ENCODE measurements around the gene EXOC4.

EXOC4 gene

DNA sequence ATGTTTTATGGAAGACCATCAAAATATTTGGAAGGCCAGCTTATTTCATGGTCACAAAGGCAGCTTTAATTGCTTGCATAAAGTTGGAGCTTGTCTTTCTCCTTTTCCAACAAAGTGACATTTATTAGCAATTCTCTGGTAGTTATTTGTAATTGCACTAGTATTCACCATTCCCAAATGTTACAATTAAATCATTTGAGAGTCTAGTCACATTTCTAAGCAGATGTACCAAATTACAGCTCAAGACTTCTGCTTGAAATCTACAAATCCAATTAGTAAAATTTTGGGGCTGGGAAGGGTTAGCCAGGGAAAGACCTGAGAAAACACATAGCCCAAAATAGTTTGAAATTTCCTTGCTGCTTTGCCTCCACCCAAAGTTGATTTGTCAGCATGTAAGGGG lies 498.2 kb downstream of the EXOC4 start:
- no peak for DNase-seq (ENCODE audit: extremely low read depth, low read depth)

DNA sequence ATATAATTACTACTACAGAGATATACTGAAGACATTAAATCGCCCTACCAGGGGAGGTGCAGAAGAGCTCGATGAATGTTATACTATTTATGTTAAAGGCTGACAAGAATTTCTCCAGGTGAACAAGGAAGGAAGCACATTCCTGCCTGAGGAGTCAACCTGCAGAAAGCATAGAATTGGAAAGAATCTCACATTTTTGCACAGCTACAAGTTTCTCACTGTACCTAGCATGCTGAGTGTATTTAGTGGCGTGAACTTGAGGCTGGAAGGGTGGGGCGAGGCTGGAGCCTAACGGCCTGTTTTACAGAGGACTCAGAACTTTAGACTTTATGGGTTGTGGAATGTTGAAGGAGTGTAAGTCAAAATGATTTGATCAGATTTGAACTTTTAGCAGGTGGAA lies 500.6 kb downstream of the EXOC4 start:
- no peak for TF ChIP-seq CTCF (IDR thresholded peaks at IDR 0.05; ENCODE audit: low read depth, low read length)
- DNase-seq (ENCODE audit: extremely low read depth, low read depth): no peak

More for the DNA sequence above, 498.2 kb downstream of the EXOC4 start:
- TF ChIP-seq CTCF (IDR thresholded peaks at IDR 0.05; ENCODE audit: low read depth, low read length): no peak

DNA sequence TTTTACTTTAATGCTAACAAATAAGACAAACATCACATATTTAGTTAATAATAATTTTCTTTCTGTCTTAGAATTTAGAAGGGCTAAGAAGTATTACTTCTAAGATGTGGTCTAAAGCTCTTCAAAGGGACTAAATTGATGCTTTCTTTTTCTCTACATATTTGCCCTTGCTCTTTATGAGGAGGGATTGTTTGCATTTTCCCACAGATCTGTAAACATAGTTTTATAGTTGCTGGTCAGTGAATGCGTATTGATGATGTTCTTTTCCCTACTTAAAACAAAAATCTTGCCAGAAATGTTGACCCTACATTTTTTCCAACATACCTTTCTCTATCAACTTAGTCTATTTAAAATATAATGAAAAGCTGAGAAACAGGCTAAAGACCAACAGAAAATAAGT lies 501.8 kb downstream of the EXOC4 start:
- TF ChIP-seq CTCF (IDR thresholded peaks at IDR 0.05; ENCODE audit: low read depth, low read length): no peak

GRCh38 chr7:133755901-133756300 lies 503.0 kb downstream of the EXOC4 start:
- DNase-seq (ENCODE audit: extremely low read depth, low read depth): no peak
- TF ChIP-seq CTCF (IDR thresholded peaks at IDR 0.05; ENCODE audit: low read depth, low read length): no peak

More for the DNA sequence above, 501.8 kb downstream of the EXOC4 start:
- no peak for DNase-seq (ENCODE audit: extremely low read depth, low read depth)

DNA sequence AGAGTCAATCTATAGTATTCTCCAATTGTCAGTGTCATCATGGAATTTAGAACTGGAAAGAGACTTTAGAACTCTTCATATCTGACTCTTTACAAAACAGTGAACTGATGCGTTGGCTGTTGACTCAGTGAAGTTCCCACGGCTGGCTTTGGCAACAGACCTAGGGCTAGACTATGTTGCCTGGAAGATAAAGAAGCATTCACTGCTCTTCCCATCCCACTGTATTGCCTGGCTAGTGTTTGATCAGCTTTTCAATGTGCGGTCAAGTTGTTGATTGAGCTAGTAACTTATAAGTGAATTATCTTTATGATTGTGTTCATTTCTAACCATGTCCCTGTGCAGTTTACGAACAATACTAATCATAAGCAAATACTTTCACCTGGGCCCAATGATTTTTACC lies 508.6 kb downstream of the EXOC4 start:
- no peak for TF ChIP-seq CTCF (IDR thresholded peaks at IDR 0.05; ENCODE audit: low read depth, low read length)
- DNase-seq (ENCODE audit: extremely low read depth, low read depth): no peak

- no peak for TF ChIP-seq CTCF (IDR thresholded peaks at IDR 0.05; ENCODE audit: low read depth, low read length)
- peak; percentile 5 for DNase-seq (ENCODE audit: extremely low read depth, low read depth)
Measured at GRCh38 chr7:133763076-133763640, 510.3 kb downstream of the EXOC4 start.

- TF ChIP-seq CTCF (IDR thresholded peaks at IDR 0.05; ENCODE audit: low read depth, low read length): no peak
- no peak for DNase-seq (ENCODE audit: extremely low read depth, low read depth)
Measured at GRCh38 chr7:133769668-133770067, 516.8 kb downstream of the EXOC4 start.

All from AG09319 (cell line).